SK-N-SH treated with all-trans-retinoic acid at 6 μM for 48 hours (cell line): ENCODE data around the gene CTNNA3.

Source experiments
- RARB ChIP-seq: fragments of 250-450 bp; sonication (Bioruptor Pico); IDR thresholded peaks from 2 replicates; pipeline ENCODE4 v1.8.0; 2021; ENCODE audit warnings: mild to moderate bottlenecking, moderate library complexity
- TCF4 ChIP-seq: fragments of 250-450 bp; sonication (Bioruptor Pico); IDR thresholded peaks from 2 replicates; pipeline ENCODE4 v1.8.0; 2021; ENCODE audit warnings: mild to moderate bottlenecking, moderate library complexity, borderline replicate concordance
- ZNF70 ChIP-seq: fragments of 450-650 bp; formaldehyde crosslinking; IDR thresholded peaks from 2 replicates; pipeline ENCODE4 v1.5.0; 2020; ENCODE audit warnings: mild to moderate bottlenecking, moderate library complexity
- TF ChIP-seq, protein P1 (sequence below): fragments of 250-450 bp; sonication (Bioruptor Pico); IDR thresholded peaks from 2 replicates; pipeline ENCODE4 v1.5.1; 2020; ENCODE audit warnings: low read depth, mild to moderate bottlenecking, moderate library complexity
- TF ChIP-seq, protein P2 (sequence below): fragments of 250-450 bp; sonication (Bioruptor Pico); IDR thresholded peaks from 2 replicates; pipeline ENCODE4 v1.8.0; 2020; ENCODE audit warnings: mild to moderate bottlenecking, moderate library complexity, borderline replicate concordance

DNA sequence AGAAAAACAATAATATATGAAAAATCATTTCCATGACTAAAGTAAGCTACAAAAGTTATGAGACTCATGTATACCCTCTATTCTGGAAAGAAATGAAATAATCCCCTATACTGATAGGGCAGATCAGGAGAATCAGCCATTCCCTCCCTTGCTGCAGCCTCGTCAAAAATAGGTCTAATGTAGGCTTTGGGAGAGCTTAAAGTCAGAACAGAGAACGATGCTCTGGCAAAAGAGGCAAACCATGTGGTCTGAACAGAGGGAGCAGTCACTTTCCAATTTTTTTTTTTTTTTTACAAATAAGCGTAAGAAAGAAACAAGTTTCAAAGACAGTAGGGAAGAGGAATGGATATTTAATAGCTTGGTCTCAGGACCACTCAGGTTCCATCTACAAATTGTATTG is 1232.4 kb downstream of the CTNNA3 start:
- TF ChIP-seq, protein P1, sequence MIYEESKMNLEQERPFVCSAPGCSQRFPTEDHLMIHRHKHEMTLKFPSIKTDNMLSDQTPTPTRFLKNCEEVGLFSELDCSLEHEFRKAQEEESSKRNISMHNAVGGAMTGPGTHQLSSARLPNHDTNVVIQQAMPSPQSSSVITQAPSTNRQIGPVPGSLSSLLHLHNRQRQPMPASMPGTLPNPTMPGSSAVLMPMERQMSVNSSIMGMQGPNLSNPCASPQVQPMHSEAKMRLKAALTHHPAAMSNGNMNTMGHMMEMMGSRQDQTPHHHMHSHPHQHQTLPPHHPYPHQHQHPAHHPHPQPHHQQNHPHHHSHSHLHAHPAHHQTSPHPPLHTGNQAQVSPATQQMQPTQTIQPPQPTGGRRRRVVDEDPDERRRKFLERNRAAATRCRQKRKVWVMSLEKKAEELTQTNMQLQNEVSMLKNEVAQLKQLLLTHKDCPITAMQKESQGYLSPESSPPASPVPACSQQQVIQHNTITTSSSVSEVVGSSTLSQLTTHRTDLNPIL (CRISPR knock-in tag): no peak
- TF ChIP-seq, protein P2, sequence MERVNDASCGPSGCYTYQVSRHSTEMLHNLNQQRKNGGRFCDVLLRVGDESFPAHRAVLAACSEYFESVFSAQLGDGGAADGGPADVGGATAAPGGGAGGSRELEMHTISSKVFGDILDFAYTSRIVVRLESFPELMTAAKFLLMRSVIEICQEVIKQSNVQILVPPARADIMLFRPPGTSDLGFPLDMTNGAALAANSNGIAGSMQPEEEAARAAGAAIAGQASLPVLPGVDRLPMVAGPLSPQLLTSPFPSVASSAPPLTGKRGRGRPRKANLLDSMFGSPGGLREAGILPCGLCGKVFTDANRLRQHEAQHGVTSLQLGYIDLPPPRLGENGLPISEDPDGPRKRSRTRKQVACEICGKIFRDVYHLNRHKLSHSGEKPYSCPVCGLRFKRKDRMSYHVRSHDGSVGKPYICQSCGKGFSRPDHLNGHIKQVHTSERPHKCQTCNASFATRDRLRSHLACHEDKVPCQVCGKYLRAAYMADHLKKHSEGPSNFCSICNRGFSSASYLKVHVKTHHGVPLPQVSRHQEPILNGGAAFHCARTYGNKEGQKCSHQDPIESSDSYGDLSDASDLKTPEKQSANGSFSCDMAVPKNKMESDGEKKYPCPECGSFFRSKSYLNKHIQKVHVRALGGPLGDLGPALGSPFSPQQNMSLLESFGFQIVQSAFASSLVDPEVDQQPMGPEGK: no peak
- TF ChIP-seq TCF4 (CRISPR knock-in tag): no peak
- TF ChIP-seq ZNF70 (CRISPR knock-in tag): no peak
- TF ChIP-seq RARB (CRISPR knock-in tag): no peak
